Stimulated activated CD8-positive, alpha-beta memory T cell treated with anti-CD3 and anti-CD28 coated beads, Interleukin-7, amount 100 ng/mL, for 1 hour (primary cell): ENCODE results near the gene NMT1.

Experiments used
- DNase-seq, 2 donors: peaks; one replicate each; pipeline ENCODE4 v3.0.0-alpha.2; 2020; ENCODE audit warnings: low read depth in 2 of 2

The NMT1 gene

DNA sequence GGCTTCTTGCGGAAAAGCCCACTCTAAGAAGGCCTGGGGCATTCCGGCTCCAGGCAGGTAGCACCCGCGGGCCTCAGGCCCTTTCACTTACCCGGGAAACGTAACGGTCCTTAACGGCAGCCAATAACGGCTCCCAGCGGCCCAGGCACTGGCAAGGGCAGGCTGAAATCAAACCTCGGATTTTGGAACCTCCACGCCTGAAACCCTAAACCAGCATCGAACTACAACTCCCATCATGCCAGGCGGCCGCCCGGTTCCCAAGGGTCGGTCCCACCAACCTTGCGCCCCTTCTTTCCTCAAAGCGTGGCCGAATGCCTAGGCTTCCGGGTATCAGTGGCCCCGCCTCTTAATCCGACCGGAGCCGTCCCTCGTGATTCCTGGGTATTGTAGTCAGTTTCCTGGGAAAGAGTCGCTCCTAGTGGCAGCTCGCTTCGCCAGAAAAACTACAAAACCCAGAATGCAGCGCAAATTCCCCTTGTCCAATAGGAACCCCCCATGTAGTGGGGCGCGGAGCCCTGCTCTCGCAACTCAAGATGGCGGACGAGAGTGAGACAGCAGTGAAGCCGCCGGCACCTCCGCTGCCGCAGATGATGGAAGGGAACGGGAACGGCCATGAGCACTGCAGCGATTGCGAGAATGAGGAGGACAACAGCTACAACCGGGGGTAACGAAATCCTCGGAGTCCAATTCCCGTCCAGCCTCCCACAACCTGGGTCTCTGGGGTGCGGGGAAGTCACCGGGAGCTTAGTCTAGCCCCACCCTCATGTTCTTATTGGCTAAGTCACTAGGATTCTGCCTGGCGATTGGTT lies at the start of gene NMT1:
NMT1 (plus strand) TSS at position 521 of the 809 bp plus-strand sequence; CDS start at position 534, 13 bp downstream.
- peak; percentile 85 to 86 for DNase-seq

DNA sequence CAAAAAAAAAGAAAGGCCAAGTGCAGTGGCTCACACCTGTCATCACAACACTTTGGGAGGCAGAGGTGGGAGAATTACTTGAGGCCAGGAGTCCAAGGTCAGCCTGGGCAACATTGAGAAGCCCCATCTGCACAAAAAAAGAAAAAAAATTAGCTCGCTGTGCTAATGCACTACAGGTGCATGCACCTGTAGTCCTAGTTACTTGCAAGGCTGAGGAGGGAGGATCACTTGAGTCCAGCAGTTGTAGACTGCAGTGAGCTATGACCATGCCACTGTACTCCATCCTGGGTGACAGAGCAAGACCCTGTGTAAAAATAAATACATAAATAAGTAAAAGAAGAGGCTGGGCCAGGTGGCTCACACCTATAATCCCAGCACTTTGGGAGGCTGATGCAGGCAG lies 49.4 kb upstream of the NMT1 start:
- no peak for DNase-seq

DNA sequence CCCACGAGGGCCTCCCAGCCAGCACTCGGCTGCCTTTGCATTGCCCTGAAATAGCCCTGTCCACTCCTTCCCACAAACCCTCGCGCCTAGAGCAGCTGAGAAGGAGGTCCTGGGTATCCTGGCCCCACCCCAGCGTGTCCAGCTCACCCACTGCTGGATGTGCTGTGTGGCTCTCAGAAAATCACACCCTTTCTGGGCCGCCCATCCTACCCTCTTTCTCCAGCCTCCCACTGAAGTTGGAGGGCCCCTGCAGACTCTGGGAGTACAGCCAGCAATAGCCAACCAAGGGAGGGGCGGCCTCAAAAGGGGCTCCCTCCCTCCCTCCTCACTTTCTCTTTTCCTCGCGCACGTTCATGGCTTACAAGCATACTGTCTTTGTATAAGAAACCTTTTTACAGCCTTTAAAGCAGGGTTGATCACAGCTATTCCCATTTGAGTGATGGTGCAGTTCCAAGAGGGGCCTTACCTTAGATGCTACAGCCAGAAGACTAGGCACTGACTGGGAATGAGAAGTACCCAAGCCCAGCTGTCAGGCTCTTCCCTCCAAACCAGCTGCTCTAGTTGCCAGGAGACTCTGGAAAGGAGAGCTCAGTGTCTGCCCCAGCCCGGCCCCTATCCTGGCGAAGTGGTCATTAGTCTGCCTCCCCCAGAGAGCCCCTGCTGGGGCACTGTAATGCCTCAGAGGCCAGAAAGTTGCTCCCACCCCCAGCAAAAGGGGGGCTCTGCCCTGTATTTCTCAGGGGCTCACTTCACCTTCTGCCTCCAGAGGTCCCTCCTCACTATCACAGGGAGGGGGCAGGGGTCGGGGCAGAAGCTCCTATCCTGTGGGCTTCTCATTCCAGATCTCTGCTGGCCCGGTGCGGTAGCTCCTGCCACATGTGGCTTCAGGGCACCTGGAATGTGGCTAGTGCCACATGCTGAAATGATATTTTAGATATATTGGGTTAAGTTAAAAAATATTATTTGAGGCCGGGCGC lies 47.8 kb upstream of the NMT1 start:
- DNase-seq: no peak

DNA sequence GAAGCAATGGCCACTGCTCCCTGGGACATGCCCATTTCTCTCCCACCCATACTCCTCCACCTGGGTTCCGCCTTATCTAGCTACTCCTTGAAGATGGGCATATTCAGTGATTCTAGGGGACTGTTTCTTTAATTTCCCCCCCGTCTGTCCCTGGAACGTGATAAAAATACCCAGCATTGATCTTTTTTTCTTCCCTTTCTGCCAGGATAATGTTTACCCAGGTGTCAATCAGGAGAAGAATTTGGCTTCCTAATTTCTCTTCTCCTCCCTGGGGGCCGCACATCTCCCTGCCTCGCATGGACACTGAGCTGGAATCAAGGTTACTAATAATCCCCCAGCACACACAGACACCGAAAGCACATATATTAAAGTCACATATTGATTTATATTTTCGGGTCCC lies 44.9 kb upstream of the NMT1 start:
- no peak for DNase-seq

DNA sequence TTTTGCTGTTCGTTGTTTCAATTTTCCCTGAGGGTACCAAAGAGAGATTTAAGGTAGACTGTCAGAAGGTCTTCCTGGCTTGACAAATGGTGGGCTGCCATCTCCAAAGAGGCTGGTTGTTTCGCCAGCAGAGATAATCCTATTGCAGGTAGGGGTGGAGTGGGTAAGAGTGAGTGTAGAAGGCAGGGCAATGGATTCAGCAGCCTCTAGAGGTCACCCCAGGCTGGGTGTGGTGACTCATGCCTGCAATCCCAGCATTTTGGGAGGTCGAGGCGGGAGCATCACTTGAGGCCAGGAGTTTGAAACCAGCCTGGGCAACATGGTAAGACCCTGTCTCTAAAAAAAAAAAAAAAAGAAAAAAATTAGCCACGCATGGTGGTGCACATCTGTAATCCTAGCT lies 44.3 kb upstream of the NMT1 start:
- no peak for DNase-seq

DNA sequence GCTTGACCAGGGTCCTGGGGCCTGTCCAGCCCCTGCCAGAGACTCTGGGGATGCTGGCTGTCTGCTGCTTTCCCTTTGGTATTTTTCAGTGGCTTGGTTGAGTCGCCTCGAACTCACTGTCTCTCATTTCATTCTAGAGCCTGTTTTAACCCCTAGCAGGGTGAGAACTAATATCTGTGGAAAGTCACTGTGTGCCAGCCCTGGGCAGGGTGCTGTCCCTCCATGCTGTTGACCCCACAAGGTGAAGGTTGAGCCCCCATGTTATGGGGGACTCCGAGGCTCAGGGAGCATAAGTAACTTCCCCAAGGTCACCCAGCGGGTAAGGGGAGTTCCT lies 42.6 kb upstream of the NMT1 start:
- no peak for DNase-seq

DNA sequence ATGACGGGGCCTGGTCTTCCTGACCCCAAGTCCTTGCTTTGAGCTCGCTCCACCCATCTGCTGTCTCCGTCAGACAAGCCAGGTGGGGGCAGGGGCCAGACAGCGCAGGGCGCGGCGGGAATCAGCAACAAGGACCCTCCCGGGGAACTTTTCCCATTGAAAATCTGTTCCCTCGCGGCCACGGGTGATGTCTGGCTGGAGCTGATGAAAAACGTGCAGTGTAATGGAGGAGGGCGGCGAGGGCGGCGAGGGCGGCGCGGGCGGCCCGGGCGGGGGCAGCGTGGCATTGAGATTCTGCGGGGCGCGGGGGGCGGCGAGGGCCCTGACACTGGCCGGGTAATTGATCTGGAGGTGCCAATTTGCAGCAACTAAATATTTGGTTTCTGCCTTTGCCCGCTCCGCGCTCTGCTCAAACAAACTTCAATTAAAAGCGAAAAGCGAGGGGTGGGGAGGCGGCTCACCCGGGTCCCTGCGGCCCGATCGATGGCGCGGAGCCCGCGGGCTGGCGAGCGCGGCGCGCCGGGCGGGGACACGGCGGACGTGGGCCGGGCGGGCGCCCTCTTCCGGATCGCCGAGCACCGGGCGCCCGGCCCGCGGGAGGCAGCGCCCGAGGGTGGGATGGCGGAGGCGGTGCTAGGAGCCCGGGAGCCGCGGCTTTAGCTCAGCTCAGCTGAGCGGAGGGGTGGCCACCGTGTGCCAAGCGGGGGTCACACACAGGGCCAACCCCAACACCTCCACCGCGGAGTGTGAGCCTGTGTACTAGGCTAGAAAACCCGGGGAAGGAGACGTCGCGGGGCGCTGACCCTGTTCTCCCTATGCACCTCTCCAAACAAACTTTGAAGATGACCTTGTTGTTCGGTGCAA lies 42.0 kb upstream of the NMT1 start:
- DNase-seq: no peak

DNA sequence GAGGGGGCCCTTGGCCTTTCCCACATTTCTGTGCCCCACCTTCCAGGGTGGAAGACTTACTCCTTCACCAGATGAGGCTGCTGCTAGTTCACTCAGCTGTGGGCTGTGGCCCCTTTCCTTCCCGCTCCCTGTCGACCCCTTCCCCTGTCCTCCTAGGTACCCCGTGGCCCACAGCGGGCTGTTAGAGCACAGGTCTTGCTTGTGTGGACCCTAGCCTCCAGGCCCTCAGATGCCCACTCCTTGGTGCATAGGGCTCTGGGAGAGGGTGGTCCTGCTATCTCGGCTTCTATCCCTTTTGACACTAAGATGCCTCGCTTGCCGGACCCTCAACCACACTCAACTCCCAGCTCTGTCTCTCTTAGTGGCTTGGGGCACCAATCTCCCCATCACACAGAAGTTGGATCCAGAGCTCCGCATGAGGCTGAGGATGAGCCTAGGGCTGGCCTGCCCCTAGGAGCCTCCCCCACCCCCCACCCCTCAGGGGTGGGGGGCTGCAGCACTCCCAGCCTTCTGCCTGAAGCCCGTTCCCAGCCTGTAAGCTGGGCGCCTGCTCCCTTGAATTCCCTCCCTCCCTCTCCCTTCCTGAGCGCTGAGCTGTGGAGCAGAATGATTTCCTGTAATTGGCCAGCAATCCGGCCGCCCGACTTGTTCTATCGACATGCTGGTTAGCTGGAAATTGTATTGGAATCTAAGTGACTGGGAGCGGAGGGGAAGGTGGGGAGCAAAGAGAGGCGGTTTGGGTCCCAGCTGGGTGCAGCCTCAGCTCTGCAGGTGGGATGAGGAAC lies 40.6 kb upstream of the NMT1 start:
- no peak for DNase-seq

DNA sequence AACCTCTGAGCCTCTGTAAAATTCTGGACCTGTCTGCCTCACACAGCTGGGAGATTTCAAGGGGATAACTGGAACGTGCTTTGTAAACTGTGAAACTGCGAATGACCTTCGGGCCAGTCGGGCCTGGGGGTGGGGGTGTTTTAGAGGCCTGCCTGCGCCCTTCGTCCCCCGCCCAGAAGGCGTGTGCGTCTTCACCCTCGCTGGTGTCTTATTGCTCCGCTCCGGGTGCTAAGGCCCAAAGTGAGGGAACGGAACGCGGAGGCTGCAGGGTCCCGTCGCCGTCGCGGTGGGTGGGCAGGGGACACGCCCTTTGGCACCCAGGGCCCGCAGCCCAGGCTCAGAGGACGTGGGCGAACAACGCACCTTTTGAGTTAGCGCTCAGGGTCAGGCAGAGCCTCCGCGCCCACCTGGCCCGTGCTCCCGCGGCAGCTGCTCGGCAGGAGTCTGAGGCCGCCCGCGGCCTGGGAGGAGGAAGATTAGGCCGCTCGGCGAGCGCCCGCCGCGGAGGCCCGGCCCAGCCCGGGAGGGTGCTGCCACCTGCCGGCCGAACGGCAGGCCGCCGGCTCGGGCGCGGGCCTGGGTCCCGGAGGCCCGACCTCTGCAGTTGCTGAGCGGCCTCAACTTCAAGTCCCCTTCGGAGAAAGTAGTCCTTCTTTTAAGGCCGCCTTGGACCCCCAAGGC lies 39.4 kb upstream of the NMT1 start:
- peak; percentile 26 to 38 for DNase-seq

DNA sequence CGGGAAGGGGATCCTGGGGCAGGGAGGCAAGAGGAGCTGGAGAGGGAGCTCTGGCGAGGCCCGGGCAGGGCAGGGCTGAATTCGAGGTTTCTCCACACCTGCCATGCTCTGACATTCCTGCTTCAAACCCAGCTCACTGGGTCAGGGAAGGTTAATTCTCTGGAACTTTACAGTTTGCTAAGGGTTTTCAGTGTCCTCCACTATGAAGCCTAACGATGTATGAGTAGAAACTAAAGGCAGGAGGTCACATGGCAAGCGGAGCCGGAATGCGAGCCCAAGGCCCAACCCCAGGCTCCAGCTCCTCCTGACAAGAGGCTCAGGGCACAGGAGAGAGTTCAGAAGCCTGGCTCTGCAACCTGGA lies 38.8 kb upstream of the NMT1 start:
- DNase-seq: no peak

DNA sequence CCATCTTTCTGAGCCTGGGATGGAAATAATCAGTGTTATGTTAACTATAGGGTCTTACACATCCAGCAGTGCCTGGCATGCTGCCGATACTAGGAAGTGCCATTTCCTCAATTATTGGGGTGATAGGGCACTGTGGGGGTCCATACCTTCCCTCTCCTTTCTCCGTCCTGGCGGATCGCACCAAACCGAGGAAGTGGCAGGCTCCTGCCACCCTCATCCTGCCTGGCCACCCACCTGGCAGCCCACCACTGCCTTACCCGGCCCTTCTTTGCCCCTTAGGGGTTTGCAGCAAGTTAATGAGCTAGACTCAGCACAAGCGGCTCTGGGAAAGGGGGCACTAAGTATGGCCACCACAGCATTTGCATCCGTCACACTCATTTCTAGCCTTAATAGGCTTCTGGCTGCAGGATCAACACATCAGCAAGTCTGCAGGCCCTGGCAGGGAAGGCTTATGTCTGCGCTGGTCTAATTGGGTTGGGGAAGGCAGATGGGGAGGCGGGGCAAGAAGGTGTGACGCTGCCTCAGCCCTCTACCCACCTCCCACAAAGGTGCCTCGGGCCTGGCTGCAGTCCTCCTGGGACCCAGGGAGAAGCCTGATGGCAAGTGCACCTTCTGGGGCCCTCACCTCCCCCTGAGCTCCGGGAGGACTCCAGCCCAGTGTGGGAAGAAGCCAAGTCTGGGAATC lies 38.3 kb upstream of the NMT1 start:
- DNase-seq: no peak

DNA sequence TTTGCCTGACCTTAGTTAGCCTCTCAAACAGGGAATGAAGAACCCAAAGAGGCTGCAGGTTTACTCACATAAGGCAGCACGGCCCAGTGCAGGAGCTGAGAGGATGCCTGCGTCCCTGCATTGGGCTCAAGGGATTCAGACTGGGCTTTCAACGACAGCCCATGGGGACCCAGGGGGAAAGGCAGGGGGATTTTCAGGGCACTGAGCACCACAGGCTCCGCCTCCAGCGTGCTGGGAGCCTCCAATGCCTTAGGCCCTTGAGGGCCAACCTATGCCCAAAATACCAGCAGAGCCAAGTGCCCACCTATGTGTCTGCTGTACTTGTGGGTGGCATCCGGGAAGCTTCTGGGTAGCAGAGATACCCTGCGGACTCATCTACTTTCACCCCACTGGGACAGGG lies 32.0 kb upstream of the NMT1 start:
- DNase-seq: no peak

DNA sequence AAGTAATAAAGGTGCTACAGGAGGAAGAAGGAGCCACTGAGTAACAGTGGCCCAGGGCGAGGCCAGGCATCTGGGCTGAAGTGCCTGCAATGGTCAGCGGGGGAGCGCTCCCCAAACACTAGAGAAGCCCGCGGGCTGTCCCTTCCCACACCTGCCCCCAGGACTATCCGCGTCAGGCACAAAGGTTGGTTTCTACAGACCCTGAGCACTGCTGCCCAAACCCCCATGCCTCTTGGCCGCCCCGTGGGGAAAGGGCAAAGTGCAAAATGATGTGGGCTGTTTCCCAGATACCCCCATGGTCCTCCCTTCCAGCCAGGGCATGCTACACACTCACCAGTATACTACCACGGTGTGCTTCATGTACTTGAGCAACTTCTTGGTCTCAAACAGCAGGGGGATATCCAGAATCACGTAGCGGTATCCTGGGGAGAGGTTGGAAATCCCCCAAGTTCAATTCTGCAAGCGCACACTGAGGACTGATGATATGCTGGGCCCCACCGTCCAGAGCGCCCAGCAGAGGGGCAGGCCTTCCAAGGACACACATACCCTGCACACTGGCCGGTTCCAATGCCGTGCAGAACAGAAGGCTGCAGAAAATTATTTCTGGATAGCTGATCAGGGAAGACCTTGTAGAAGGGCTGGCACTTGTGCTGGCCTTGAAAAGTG lies 31.2 kb upstream of the NMT1 start:
- DNase-seq: no peak

DNA sequence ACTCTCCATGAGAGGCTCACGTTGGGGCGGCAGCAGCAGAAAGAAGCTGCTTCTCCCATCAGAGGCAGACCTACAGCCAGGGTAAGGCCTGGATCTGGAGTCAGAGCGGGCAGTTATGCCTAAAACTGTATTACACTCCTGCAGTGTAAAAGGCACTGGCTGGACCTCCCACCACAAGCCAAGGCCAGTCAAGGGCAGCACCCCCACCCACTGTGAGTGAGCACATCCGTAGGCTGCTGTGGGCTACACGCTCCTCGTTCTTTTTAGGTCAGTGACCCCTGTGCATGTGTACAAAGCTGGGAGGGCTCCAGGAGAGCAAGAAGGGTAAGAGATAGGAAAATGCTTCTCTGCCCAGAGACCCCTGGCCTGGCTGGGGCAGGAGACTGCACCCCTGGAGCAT lies 30.4 kb upstream of the NMT1 start:
- no peak for DNase-seq

DNA sequence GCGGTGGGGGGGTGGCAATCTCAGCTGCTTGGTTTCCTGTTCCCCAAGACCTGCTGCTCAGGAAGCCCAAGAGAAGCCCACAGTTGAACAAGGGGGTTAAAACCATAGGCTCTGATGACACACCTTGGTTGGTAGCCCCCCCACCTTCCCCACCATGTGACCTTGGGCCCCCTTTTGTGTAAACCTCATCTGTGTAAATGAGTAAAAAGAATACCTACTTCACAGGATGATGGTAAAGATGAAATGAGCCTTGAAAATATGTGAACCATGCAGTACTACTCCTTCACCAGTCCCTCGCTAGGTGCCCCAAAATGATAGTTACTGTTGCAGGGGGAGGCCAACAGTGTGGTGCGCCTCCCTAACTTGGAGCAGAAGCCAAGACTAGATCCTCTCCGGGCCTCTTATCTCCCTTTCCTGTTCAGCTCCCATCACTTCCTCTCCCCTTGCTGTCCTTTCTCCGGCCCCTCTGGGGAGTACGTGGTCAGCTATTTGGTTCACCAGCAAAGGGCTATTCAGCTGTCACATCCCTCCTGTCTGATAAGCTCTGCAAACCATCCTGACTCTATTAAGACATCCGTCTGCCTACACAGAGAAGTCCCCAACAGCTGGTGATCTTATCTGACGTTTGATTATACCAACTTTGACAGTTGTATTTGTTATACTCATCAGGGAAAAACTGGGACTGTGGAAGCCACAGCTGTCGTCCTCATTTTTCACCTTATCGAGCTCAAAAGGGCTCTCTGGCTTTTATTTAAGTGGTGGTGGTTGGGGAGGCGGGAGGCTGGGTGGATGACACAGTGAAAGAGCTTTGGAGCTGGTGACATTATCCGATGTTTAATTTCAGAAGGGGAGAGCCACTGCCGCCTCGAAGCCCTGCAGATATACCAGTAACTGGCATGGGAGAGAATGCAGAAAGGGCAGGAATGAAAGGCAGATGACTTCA lies 29.6 kb upstream of the NMT1 start:
- no peak for DNase-seq

DNA sequence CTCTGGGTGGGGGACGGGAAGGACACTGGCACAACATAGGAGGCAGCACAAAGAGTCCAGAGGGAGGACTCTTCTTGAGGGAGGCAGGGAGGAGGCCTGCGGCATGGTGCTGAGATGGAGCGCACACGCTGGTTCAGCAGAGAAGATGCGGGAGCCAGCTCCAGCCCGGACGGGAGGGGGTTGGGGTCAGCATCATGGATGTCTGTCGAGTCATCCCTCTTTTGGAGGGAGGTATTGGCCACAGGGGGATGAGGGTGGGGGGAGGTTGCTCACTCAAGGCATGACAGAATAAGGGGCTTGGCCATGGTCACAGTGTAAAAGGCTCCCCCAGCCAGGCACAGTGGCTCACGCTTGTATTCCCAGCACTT lies 29.0 kb upstream of the NMT1 start:
- DNase-seq: no peak

DNA sequence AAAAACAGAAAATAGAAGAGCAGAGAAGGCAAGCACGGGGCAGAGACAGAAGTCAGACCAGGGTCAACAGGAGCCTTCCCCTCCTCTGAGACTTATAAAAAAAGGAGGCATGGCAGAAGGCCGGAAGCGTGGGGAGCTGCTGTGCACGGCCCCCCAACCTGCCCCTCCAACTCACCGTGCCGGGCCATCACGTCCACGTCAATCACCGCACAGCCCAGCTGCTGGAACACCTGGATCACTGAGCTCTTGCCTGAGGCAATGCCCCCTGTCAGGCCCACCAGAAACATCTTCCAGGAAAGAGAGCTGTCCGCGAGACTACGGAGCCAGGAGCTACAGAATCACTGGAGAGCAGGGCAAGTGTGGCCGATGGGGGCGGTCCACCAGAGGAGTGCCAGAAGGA lies 26.5 kb upstream of the NMT1 start:
- DNase-seq: no peak

DNA sequence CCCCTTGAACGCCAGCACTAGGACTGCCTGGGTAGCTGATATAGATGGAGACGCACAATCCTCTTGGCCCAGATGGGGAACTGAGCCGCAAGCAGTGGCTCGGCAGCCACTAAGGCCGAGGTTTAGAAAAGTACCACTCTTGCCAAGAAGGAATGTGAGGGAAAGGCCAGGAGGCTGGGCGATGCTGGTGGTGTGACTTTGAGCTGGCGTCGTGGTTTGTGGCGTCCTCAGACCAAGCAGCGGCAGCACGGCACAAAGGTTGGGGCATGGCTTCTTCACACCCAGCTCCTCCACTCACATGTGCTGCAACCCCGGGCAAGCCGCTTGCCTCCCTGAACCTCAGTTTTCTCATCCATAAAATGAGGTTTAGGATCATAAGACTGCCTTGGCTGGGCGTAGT lies 25.3 kb upstream of the NMT1 start:
- no peak for DNase-seq

DNA sequence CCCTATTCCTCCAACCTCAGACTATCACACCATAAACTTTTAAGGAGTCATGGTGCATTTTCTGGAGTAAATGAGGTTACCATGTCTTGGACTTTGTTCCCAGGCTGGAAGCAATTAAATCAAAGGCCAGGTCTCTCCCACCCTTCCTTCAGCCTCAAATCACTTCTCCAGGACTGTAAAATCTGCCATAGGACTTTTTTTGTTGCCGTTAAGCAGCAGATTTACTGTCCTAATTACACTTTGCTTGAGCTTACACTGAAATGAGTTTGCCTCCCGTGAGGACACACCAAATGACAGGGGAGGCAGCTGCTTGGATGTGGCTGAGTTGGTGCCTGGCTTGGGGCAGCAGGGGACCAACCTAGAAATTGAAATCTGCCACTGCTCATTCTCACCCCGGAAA lies 24.4 kb upstream of the NMT1 start:
- no peak for DNase-seq
